ENCODE results near the gene EXT2.

EXT2 gene

DNA sequence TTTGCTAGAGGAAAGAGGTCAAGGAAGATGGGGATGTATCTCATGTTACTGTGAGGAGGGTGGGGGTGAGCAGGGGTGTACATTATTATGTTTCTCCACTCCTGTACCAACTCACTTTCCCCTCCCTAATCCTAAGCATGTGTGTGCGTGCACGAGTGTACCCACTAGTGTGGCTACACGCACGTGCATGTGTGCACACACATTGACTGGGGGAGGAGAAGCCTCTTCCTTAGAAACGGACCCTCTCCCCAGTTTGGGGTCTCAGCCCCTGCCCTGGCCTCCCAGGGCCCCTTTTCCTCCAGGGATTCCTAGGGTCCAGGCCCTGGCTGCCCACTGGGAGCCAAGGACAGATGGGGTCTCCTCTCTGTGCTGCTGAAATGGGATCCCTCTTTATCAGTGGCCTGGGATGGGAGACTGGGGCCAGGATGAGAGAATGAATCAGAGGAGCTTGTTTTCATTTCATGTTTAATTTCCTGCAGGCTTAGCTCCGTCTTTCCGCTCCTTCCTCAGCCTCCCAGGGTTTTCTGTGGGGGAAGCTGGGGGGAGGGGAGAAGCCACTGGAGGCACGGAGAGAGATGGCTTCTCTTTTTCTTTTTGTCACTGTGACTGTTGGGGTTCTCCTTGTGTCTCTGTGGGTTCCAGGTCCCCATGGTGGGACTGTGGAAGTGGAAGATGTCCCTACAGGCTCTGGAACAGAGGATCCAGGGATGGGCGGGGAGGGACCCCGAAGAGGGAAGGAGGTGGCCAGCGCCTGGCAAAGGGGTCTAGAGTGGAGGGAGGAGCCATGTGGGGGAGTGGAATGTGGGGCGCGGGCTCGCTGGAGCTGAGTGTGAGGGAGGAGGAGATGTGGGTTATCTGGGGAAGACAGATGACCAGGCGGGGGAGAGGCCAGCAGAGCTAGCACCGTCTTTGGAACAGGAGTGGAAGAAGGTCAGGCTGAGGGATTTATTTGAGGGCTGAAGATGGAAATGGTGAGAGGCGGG is 174.2 kb downstream of the EXT2 start:
- no peak for DNase-seq

DNA sequence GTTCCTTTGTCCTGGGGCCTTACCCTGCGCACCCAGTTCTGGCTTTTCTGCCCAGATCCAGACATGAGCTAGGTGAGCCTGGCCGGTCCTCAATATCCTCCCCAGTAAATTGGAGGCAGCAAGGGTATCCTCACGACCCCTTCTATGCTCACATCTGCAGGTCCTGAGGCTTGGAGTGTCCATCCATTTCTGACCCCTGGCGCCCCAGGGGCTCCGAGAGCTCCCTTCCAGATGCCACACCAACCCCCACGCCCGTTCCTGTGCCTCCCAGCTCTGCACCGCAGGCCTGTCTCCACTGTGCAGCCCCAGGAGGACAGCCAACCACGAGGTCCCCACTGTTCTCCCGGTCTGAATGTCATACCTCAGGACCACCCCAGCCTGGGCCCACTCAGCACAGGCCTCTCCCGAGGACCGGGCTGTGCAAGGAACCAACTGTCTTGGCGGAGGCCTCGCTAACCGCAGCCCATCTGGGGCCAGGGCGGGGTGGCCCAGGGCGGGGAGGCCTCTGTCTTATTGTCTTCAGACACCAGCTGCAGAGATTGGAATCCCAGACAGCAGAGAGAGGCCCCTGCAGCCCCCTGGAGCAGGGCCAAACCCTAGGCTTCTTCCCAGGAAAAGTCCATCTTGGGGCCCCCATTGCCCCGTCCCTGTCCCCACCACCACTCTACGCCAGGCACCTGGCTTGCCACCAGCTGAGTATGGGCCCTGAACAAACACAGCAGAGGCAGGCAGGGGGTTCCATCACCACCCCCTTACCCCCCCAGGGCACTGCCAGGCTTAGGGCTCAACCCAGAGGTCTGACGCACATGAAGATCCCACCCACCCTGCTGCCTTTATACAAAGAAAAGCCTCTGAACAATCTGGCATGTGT is 175.2 kb downstream of the EXT2 start:
- no peak for DNase-seq

DNA sequence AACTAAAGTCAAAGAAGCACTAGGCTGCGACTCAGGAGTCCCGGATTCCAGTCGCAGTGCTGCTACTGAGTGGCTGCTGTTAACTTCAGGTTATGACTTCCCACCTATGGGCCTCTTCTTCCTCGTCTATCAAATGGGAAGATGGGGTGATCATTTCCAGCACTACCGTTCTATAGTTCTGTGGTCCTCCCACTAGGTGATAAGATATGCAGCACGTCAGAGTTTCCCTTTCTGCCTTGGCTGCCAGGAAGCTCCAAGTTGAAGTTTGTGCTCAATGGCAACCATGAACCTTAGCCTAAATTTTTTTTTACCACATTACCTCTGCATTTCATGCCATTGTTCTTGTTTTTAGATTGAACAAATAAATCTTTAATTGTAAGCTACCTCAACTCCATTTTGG is 175.8 kb downstream of the EXT2 start:
- DNase-seq: no peak

DNA sequence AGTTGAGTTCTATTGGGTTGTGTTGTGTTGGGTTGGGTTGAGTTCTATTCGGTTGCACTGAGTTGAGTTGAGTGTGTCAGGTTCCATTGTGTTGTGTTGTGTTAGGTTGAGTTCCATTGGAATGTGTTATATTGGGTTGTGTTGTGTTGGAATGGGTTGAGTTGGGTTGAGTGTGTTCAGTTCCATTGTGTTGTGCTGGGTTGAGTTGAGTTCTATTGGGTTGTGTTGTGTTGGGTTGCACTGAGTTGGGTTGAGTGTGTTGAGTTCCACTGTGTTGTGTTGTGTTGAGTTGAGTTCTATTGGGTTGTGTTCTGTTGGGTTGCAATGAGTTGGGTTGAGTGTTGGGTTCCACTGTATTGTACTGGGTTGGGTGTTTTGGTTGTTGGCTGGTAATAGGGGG is 178.9 kb downstream of the EXT2 start:
- DNase-seq: no peak

DNA sequence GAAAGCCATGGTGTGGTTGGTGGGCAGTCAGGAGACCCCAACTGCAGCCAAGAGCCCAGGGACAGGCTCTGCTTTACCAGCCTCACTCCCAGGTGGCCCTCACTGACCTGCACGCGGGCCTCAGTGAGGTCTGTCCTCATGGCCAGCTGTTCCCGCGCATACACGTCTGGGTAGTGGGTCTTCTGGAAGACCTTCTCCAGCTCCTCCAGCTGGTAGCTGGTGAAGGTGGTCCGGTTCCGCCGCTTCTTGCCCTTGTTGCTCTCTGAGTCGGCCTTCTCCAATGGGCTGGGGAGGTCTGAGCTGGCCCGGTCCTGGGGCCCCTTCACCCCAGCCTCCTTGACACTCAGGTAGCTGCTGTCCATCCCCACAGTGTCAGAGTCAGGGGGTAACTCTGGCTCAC is 179.8 kb downstream of the EXT2 start:
- no peak for DNase-seq

DNA sequence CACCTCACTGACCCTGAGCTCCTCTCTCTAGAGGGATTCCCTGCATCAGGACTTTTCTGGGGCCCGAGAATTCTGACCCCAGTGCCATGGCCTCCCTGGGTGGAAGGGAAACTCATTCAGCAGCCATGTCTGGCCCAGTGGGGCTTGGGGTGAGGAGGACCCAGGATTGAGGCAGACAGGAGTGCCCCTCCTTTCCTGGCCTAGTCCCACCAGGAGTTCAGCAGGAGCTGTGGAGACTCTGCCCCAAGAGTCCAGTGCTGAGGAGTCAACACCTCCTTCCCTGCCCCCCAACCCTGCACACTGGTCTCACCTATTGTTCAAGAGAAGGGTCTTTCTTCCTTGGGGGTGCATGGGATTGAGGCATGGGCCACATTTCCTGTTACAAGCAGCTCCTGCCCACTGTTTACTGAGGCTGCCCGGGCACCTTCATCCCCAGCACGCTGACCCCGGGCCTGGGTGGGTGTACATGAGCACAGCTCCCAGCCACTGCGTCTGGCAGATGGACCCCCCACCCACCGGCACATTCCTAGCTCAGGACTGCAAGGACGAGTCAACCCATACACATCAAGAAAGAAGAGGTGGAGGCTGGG is 180.6 kb downstream of the EXT2 start:
- DNase-seq: no peak

DNA sequence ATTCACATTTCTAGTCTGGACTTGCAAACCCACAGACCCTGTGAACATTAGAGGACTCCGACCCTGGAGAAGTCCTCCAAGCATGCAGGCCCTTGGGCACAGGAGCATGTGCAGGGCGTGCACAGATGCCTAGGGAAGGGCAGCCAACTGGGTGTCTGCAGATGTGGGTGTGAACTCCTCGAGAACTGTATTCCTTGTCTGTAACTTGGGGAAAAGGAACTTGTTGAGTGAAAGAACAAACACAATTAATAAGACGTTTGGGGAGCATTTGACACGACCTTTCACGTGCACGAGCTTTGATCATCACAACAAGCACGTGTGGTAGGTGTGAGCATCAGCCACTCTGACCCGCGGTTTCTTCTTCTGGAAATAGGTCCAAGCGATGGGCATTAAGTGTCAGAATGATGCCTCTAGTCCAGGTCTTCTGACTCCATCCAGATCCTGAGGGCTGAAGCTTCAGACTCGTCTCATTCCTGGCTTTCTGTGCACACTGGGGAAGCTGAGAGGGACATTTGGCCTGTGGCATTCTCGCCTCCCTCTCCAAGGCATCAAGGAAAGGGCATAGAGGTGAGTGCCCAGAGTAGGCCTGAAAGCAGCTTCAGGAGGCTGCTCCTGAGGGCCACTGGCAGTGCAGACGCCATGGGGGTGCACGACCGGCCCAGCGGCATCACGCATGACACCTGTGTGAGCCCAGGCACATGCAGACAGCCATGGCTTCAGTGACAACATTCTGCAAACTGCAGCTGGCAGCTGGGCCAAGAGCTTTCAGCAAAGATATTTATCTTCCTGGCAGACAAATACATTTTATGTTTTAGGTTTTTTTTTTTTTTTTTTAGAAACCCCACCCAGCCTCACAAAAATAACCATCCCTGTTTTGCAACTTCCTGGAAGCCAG is 182.0 kb downstream of the EXT2 start:
- no peak for DNase-seq

DNA sequence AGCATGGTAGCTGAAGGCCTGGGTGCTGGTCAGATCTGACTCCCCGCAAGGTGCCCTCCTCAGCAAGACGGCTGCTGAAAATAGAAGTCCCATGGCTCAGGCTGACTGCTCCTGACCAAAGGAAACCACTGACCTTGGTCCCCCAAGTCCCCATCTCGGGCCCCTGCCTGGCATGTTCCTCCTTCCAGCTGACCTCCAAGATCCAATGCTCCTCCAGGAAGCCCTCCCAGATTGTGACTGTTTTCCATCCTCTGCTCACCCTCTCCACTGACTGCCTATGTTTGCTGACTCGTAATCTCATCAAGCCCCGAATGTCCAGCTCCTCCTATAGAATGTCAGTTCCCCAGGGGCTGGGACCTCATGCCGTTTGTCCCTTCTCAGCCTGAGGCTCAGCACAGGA is 184.0 kb downstream of the EXT2 start:
- no peak for DNase-seq

DNA sequence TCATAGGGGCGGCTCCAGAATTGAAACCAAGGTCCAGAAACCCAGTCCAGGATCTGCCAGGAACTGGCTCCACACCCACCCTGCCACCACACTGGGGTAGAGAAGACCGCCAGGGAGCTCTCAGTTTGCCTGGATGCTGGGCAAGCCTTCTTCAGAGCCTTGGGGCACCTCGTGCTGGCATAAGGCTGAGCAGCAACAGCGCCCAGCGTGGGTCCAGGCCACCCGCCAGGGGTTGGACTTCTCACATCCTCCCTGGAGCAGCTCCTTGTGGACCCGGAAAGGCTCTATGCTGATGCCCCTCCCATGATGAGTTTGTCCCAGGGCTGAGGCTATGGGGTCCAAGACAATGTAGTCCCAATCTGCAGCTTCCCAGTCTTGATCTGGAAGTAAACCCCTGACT is 184.8 kb downstream of the EXT2 start:
- no peak for DNase-seq

DNA sequence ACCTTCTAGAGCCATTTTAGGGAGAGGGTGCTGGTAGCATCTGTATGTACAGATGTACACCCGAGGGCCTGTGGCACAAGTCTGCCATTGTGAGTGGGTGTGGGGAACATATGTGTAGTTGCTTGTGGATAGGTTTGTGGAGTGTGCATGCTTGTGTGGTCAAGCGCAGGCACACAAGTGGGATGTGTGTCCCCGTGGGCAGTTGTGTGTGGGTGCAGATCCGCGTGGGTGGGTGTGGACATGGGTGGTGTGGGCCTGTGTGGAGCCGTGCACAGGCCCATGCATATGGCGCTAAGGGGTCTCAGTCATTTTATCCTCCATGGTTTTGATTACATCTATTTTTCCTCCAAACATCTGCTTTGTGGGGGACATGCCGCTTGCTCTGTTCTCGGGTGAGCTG is 185.7 kb downstream of the EXT2 start:
- DNase-seq: no peak

DNA sequence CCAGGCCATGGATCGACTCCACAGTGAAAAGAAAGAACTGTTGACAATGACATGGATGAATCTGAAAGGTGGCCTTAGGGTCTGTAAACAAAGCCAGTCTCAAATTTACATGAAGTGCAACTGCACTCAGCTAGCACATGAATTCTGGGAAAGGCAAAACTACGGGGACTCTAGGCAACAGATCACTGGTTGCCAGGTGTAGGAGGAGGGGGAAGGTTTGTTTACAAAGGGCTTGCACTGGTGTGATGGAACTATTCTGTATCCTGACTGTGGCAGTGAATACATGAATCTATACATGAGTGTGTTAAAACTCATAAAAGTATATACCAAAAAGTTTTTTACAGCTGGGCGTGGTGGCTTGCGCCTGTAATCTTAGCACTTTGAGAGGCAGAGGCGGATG is 187.1 kb downstream of the EXT2 start:
- no peak for DNase-seq

DNA sequence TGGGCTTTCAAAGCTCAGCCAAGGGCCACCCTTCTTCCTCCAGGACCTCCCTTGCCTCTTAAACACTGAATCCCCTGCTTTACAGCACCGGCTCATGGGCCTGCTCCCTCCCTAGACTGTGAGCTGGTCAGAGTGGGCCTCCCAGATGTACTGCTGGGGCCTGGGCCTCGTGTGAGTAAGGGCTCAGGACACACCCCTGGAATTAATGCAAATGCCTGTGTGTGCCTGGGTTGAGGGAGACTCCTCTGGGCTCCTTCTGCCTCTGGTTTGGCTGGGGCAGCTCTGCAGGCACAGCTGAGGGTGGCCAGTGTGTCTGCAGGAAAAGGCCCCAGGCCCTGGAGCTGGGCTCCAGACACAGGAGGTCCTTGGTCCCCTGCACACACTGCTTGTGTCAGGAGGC is 190.3 kb downstream of the EXT2 start:
- DNase-seq: no peak

DNA sequence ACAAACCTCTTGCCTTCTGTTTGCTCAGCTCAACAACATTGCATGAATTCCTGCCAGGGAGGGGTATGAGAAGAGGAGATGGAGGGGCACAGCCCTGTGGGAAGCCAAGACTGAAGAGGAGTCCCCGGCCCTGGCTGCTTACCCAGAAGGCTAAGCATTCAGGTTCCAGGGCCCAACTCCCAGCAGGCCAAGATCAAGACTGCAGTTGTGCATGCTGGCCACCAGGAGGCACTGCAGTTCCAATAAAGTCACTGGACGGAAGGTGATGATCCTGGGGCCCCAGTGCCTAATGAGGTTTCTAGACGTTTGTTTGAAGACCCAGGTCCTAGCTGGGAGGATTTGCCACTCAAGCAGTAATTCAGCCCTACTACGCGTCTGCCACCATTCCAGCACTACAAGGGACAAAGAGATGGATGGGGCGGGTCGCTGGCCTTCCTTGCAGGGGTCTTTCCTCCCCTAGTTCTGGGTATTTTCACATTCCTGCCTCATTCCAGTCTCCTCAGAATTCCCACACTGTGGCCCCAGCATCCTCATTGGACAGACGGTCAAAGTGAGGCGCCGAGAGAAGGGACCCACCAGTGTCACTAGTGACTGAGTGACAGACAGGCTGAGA is 190.9 kb downstream of the EXT2 start:
- DNase-seq: no peak

DNA sequence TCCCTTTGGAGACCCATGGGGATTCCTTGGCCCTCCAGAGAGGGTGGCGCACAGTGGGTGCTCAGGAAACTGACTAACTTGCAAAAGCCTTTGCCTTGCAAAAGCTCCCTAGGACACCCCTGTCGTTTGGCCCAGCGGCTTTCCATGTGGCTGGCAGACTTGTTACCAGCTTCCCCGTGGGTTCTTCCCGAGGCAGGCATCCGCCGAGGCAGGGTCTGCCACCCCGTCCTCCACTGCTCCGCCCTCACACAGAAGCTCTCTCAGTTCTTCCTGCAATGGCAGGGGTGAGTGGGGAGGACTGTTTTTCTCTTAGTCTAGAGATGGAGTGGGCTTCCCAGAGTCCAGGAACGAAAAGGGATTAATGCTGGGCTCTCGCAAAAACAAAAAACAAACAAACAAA is 191.4 kb downstream of the EXT2 start:
- no peak for DNase-seq

DNA sequence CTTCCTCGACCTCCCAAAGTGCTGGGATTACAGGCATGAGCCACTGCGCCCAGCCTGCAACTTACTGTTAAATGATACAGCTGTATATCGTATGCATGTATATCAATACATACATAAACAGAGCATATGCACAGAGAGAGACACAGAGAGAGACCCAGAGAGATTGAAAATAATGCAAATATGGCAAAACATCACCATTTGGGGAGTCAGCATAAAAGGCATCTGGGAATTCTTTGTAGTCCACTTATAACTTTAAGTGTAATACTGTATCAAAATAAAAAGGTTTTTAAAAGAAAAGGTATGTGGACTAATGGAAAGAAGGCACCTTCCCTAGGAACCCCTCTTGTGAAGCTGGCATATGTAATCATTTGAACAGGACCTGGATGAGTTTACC is 192.7 kb downstream of the EXT2 start:
- DNase-seq: no peak

DNA sequence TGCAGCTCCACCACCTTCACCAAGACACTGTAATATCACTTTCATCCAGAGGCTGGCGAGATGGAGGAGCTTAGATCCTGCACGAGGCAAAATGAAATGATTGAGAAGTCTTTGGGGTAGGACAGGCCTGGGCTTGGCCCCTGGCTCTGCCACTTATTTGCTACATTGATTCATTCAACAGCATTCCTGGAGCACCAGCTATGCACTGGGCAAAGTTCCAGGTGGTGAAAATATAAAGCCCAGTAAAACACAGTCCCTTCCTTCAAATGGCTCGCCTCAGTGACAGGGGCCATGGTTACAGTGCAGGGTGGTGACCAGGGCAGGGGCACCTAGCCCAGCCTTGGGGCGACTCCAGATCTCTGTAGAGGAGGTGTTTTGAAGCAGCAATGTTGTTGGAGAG is 194.7 kb downstream of the EXT2 start:
- DNase-seq: no peak
